Measurements from ENCODE around the gene MMP24OS. TPM values are rescaled to one million over a fixed set of nuclear protein-coding genes. Genes with fewer than 3 reads are reported as not detected.

The MMP24OS gene
- total RNA-seq, 1 donor from 2014 or later, result 2.9 TPM

DNA sequence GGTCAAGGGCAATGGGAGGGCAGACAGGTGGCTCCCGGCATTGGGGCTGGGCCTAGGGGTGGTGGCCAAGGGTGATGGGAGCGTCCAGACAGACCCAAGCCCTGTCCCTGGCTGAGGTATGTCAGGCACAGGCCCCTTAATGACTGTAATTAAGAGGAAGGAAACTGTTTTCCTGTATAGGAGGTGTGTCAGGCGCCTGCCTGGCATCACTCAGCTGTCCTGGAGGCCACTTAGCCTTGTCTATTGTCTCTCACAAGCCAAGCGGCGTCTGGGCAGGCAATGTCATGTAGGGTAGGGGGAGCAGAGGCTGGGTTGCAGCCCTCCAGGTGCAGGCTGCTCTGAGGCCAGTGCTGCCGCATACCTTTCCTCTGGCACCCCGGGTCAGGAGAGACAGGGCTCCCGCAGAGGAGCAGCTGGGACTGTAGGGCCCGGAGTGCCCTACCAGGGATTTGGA, 18.2 kb upstream of the MMP24OS start:
- no peak for DNase-seq (ENCODE audit: low spot score)
- Histone ChIP-seq H3K36me3 (no peaks in the 10 kb centered on the region), H3K27me3 (no peaks in the 10 kb centered on the region), H4K20me1 (ENCODE audit: low read depth) (no peaks in the 10 kb centered on the region), H3K4me2 (no peak overlapping the region), H3K9me3 (ENCODE audit: low read depth) (no peaks in the 10 kb centered on the region), H3K27ac (no peak overlapping the region), H3K4me3 (no peak overlapping the region), H3K79me2 (ENCODE audit: low read depth) (no peaks in the 10 kb centered on the region), H3K9ac (no peak overlapping the region), H3K4me1 (no peaks in the 10 kb centered on the region), H3F3A (ENCODE audit: low read depth) (no peaks in the 10 kb centered on the region), H2AFZ (replicated peaks) (no peak overlapping the region)
- Mint-ChIP-seq H3K27me3 (ENCODE audit: insufficient read depth, low read depth) (peaks cover 6% of the 10 kb centered on the region), H3K9me3 (no peaks in the 10 kb centered on the region), H3K36me3 (no peaks in the 10 kb centered on the region), H3K4me3 (no peak overlapping the region), H3K4me1 (no peaks in the 10 kb centered on the region), H3K27ac (no peak overlapping the region)
- no peak for TF ChIP-seq EZH2phosphoT487 (IDR thresholded peaks at IDR 0.05)
- TF ChIP-seq, protein P1, sequence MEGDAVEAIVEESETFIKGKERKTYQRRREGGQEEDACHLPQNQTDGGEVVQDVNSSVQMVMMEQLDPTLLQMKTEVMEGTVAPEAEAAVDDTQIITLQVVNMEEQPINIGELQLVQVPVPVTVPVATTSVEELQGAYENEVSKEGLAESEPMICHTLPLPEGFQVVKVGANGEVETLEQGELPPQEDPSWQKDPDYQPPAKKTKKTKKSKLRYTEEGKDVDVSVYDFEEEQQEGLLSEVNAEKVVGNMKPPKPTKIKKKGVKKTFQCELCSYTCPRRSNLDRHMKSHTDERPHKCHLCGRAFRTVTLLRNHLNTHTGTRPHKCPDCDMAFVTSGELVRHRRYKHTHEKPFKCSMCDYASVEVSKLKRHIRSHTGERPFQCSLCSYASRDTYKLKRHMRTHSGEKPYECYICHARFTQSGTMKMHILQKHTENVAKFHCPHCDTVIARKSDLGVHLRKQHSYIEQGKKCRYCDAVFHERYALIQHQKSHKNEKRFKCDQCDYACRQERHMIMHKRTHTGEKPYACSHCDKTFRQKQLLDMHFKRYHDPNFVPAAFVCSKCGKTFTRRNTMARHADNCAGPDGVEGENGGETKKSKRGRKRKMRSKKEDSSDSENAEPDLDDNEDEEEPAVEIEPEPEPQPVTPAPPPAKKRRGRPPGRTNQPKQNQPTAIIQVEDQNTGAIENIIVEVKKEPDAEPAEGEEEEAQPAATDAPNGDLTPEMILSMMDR (IDR thresholded peaks at IDR 0.05), result no peak
- no peak for TF ChIP-seq EZH2 (IDR thresholded peaks at IDR 0.05)

DNA sequence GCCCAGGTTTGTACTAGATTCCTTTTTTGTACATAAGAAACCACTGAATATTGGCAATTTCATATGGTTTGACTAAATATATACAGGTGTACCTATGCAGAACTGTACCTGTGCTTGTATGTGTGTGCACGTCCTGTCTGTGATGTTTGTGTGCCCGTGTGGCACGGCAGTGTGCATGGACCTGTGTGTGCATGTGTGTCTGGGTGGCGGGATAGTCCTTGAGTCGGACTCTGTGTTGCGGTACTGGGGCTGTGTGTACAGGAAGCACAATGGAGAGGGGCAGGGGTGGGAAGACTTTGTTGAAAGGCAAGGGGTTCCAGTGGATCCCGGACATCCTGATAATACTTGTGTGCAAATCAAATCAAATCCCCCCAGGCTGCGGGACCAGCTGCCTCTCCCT, 17.8 kb upstream of the MMP24OS start:
- no peak for TF ChIP-seq EZH2 (IDR thresholded peaks at IDR 0.05)
- Mint-ChIP-seq H3K36me3 (no peaks in the 10 kb centered on the region), H3K27ac (peak overlapping the region; percentile 82), H3K27me3 (ENCODE audit: insufficient read depth, low read depth) (peaks cover 6% of the 10 kb centered on the region), H3K9me3 (no peaks in the 10 kb centered on the region), H3K4me1 (no peaks in the 10 kb centered on the region), H3K4me3 (peak overlapping the region; percentile 5)
- no peaks in the 10 kb centered on the region for H3K27me3 ChIP-seq
- DNase-seq (ENCODE audit: low spot score), result no peak
- no peaks in the 10 kb centered on the region for H3K4me1 ChIP-seq
- H3K4me2 ChIP-seq, result no peak overlapping the region
- no peak overlapping the region for H3K27ac ChIP-seq
- no peaks in the 10 kb centered on the region for H3K79me2 ChIP-seq (ENCODE audit: low read depth)
- no peaks in the 10 kb centered on the region for H4K20me1 ChIP-seq (ENCODE audit: low read depth)
- no peak overlapping the region for H3K4me3 ChIP-seq
- no peaks in the 10 kb centered on the region for H3K9me3 ChIP-seq (ENCODE audit: low read depth)
- no peaks in the 10 kb centered on the region for H3F3A ChIP-seq (ENCODE audit: low read depth)
- no peaks in the 10 kb centered on the region for H3K36me3 ChIP-seq
- H3K9ac ChIP-seq, result no peak overlapping the region
- no peak overlapping the region for H2AFZ ChIP-seq (replicated peaks)

DNA sequence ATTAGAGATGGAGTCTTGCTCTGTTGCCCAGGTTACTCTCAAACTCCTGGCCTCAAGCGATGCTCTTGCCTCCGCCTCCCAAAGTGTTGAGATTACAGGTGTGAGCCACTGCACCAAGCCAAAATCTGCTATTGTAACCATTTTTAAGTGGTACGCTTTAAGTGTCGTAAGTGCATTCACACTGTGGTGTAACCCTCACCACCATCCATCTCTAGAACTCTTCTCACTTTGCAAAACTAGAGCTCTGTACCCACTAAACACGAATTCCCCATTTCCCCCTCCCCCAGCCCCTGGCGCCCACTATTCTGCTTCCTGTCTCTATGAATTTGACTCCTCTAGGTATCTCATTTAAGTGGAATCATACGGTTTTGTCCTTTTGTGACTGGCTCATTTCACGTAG, 17.1 kb upstream of the MMP24OS start:
- H3K4me2 ChIP-seq, result no peak overlapping the region
- no peaks in the 10 kb centered on the region for H3K36me3 ChIP-seq
- H3K27ac ChIP-seq, result no peak overlapping the region
- Mint-ChIP-seq H3K27ac (no peak overlapping the region), H3K4me3 (no peak overlapping the region), H3K9me3 (no peaks in the 10 kb centered on the region), H3K36me3 (no peaks in the 10 kb centered on the region), H3K27me3 (ENCODE audit: insufficient read depth, low read depth) (peaks cover 11% of the 10 kb centered on the region), H3K4me1 (no peaks in the 10 kb centered on the region)
- H3F3A ChIP-seq (ENCODE audit: low read depth), result no peaks in the 10 kb centered on the region
- no peak overlapping the region for H2AFZ ChIP-seq (replicated peaks)
- TF ChIP-seq, protein P1 (IDR thresholded peaks at IDR 0.05), result no peak
- TF ChIP-seq EZH2 (IDR thresholded peaks at IDR 0.05) (no peak), EZH2phosphoT487 (IDR thresholded peaks at IDR 0.05) (no peak)
- H3K4me1 ChIP-seq, result no peaks in the 10 kb centered on the region
- H3K9ac ChIP-seq, result no peak overlapping the region
- no peak overlapping the region for H3K4me3 ChIP-seq
- H4K20me1 ChIP-seq (ENCODE audit: low read depth), result no peaks in the 10 kb centered on the region
- H3K27me3 ChIP-seq, result no peaks in the 10 kb centered on the region
- H3K79me2 ChIP-seq (ENCODE audit: low read depth), result no peaks in the 10 kb centered on the region
- DNase-seq (ENCODE audit: low spot score), result no peak
- no peaks in the 10 kb centered on the region for H3K9me3 ChIP-seq (ENCODE audit: low read depth)

DNA sequence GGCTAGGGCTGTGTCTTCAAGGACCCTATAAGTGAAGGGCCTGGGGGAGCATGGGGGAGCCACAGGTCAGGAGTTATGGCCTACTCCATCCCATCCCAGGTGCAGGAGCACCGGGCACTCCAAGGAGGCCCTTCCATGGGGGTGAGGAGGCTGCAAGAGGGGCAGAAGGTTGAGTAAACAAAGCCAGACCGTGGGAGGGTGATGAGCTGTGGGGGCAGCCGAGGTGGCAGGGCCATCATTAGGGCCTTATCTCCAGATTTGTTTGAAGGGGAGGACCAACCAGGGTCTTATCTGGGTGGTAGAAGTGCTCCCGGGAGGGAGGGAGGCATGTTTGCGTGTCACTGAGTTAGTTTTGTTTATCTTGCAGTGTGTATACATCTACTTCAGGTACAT, 16.4 kb upstream of the MMP24OS start:
- no peaks in the 10 kb centered on the region for H3K9me3 ChIP-seq (ENCODE audit: low read depth)
- no peak overlapping the region for H2AFZ ChIP-seq (replicated peaks)
- no peak overlapping the region for H3K9ac ChIP-seq
- no peaks in the 10 kb centered on the region for H3K36me3 ChIP-seq
- H3K4me1 Mint-ChIP-seq, result no peaks in the 10 kb centered on the region
- H3K4me2 ChIP-seq, result no peak overlapping the region
- no peaks in the 10 kb centered on the region for H3K27me3 ChIP-seq
- no peak overlapping the region for H3K27ac ChIP-seq
- H4K20me1 ChIP-seq (ENCODE audit: low read depth), result no peaks in the 10 kb centered on the region
- no peaks in the 10 kb centered on the region for H3F3A ChIP-seq (ENCODE audit: low read depth)
- no peak overlapping the region for H3K4me3 ChIP-seq
- DNase-seq (ENCODE audit: low spot score), result no peak
- H3K9me3 Mint-ChIP-seq, result no peaks in the 10 kb centered on the region
- H3K4me1 ChIP-seq, result no peaks in the 10 kb centered on the region
- H3K79me2 ChIP-seq (ENCODE audit: low read depth), result no peaks in the 10 kb centered on the region
- TF ChIP-seq EZH2 (IDR thresholded peaks at IDR 0.05) (no peak), EZH2phosphoT487 (IDR thresholded peaks at IDR 0.05) (no peak)
- TF ChIP-seq, protein P1 (IDR thresholded peaks at IDR 0.05), result no peak
- no peak overlapping the region for H3K4me3 Mint-ChIP-seq
- no peaks in the 10 kb centered on the region for H3K36me3 Mint-ChIP-seq
- no peak overlapping the region for H3K27ac Mint-ChIP-seq
- H3K27me3 Mint-ChIP-seq (ENCODE audit: insufficient read depth, low read depth), result peaks cover 12% of the 10 kb centered on the region

Measured in neural progenitor cell (in vitro differentiated cells).